GM23338 (cell line): ENCODE data around the gene CD84. TPM values are rescaled to one million over a fixed set of nuclear protein-coding genes. Genes with fewer than 3 reads are reported as not detected.
"Not testable (repeated sequence)": the region's sequence is repeated elsewhere in the genome, so short reads cannot be mapped to it uniquely, and the experiment has no call there.

Experiments
- ATAC-seq: fragments of 200-7000 bp; cut with Tn5 transposase; 3 replicates; pipeline ENCODE4 v1.9.1; 2020
- DNase-seq: peaks from one replicate; pipeline ENCODE4 v3.0.0-alpha.2; 2015; ENCODE audit warnings: low spot score
- H2AFZ ChIP-seq: fragments of 200-600 bp; sonication (generic); 2 replicates; pipeline ENCODE4 v1.8.0; 2016; ENCODE audit warnings: antibody characterized with exemption, mild to moderate bottlenecking, moderate library complexity
- H3F3A ChIP-seq: fragments of 200-600 bp; sonication (generic); replicated peaks from 2 replicates; pipeline ENCODE4 v1.8.0; 2017; ENCODE audit warnings: antibody characterized with exemption, mixed run types, low read depth
- H3K27ac ChIP-seq: fragments of 200-600 bp; sonication (generic); 2 replicates; pipeline ENCODE4 v1.6.1; 2016; ENCODE audit warnings: low read depth
- H3K27me3 ChIP-seq: fragments of 200-600 bp; sonication (generic); 2 replicates; pipeline ENCODE4 v1.8.0; 2016; ENCODE audit warnings: mild to moderate bottlenecking, mixed run types, moderate library complexity; ENCODE audit not compliant: insufficient read depth
- H3K36me3 ChIP-seq: fragments of 200-600 bp; sonication (generic); 2 replicates; pipeline ENCODE4 v1.8.0; 2016; ENCODE audit warnings: mild to moderate bottlenecking; ENCODE audit not compliant: insufficient read depth
- H3K4me1 ChIP-seq: fragments of 200-600 bp; sonication (generic); 2 replicates; pipeline ENCODE4 v1.8.0; 2016; ENCODE audit warnings: mild to moderate bottlenecking, moderate library complexity; ENCODE audit not compliant: insufficient read depth
- H3K4me2 ChIP-seq: fragments of 200-600 bp; sonication (generic); 2 replicates; pipeline ENCODE4 v1.7.1; 2017; ENCODE audit warnings: mixed run types
- H3K4me3 ChIP-seq: fragments of 200-600 bp; sonication (generic); 2 replicates; pipeline ENCODE4 v1.6.1; 2016; ENCODE audit warnings: mixed run types
- H3K79me2 ChIP-seq: fragments of 200-600 bp; sonication (generic); replicated peaks from 2 replicates; pipeline ENCODE4 v1.8.0; 2017; ENCODE audit warnings: mild to moderate bottlenecking; ENCODE audit not compliant: insufficient read depth
- H3K9me2 ChIP-seq: fragments of 200-600 bp; sonication (generic); 2 replicates; pipeline ENCODE4 v1.8.0; 2017; ENCODE audit not compliant: insufficient read depth
- H4K20me1 ChIP-seq: fragments of 200-600 bp; sonication (generic); replicated peaks from 2 replicates; pipeline ENCODE4 v1.8.0; 2017; ENCODE audit warnings: mild to moderate bottlenecking; ENCODE audit not compliant: insufficient read depth
- H3K27ac Mint-ChIP-seq: 2 replicates; pipeline ENCODE4 v1.8.0; 2020; ENCODE audit warnings: inconsistent platforms, mild to moderate bottlenecking, moderate library complexity, mixed read lengths
- H3K27me3 Mint-ChIP-seq: 3 replicates; pipeline ENCODE4 v1.8.0; 2022; ENCODE audit warnings: low read depth, mild to moderate bottlenecking, moderate library complexity, mixed read lengths, inconsistent platforms; ENCODE audit not compliant: insufficient read depth, poor library complexity
- H3K36me3 Mint-ChIP-seq: 3 replicates; pipeline ENCODE4 v1.8.0; 2021; ENCODE audit warnings: low read depth, mild to moderate bottlenecking, inconsistent platforms, moderate library complexity, mixed read lengths
- H3K4me1 Mint-ChIP-seq: 3 replicates; pipeline ENCODE4 v1.8.0; 2020; ENCODE audit warnings: mild to moderate bottlenecking, inconsistent platforms, mixed read lengths
- H3K4me3 Mint-ChIP-seq: 3 replicates; pipeline ENCODE4 v1.8.0; 2021; ENCODE audit warnings: moderate library complexity, mild to moderate bottlenecking, inconsistent platforms, mixed read lengths
- H3K9me3 Mint-ChIP-seq: 3 replicates; pipeline ENCODE4 v1.8.0; 2020; ENCODE audit warnings: moderate library complexity, mild to moderate bottlenecking, inconsistent platforms, mixed read lengths
- CTCF ChIP-seq, 2 experiments: fragments of 200-600 bp in 1 of 2; sonication (generic) in 1 of 2; conservative IDR thresholded peaks; 2 replicates each; pipeline versions ENCODE4 v1.5.1 to v1.6.1; 2016 to 2017; ENCODE audit warnings: antibody characterized with exemption in 2 of 2, low read depth in 2 of 2, mild to moderate bottlenecking in 2 of 2, moderate library complexity in 1 of 2
- JUNB ChIP-seq: IDR thresholded peaks from one replicate; pipeline ENCODE4 v1.6.1; 2016; ENCODE audit warnings: antibody characterized with exemption; ENCODE audit not compliant: unreplicated experiment
- POLR2AphosphoS5 ChIP-seq: IDR thresholded peaks from 2 replicates; pipeline ENCODE4 v1.6.1; 2016; ENCODE audit warnings: antibody characterized with exemption, low read depth
- REST ChIP-seq: IDR thresholded peaks from one replicate; pipeline ENCODE4 v1.6.1; 2018; ENCODE audit warnings: antibody characterized with exemption; ENCODE audit not compliant: unreplicated experiment
- STAT1 ChIP-seq: IDR thresholded peaks from one replicate; pipeline ENCODE4 v1.6.1; 2016; ENCODE audit warnings: antibody characterized with exemption; ENCODE audit not compliant: unreplicated experiment
- polyA plus RNA-seq: library from polyadenylated mRNA; unstranded; fragments of >200 nt; fragmentation: Nextera tagmentation; extraction: Ambion mirVana; gene quantifications from 2 replicates; pipeline ENCODE4 v1.2.1, GENCODE V29; 2016
- total RNA-seq: library from RNA; depleted of rRNA; stranded (reverse); fragments of >200 nt; shearing (Covaris generic); gene quantifications from 2 replicates; pipeline ENCODE4 v1.2.3, GENCODE V29; 2014

The CD84 gene
- total and polyA plus RNA-seq, 2 experiments from 2014 or later = not detected

GRCh38 chr1:160531809-160532556 is 47.3 kb downstream of the CD84 start:
- not testable (repeated sequence) for H2AFZ ChIP-seq, H3K4me3 Mint-ChIP-seq, H3K4me1 Mint-ChIP-seq, ATAC-seq, H3K4me2 ChIP-seq, H3K4me3 ChIP-seq, H3K27ac ChIP-seq, H3K27me3 ChIP-seq, H3K36me3 ChIP-seq, H3K79me2 ChIP-seq, H4K20me1 ChIP-seq, DNase-seq, H3K9me2 ChIP-seq, H3K27ac Mint-ChIP-seq, H3K27me3 Mint-ChIP-seq, H3K4me1 ChIP-seq, H3F3A ChIP-seq
- Mint-ChIP-seq H3K36me3 (peaks cover 21% of the 10 kb centered on the region; the same call in 2 of the 3 replicates), H3K9me3 (peaks cover 45% of the 10 kb centered on the region)

- not testable (repeated sequence) for H3K4me2 ChIP-seq, H4K20me1 ChIP-seq, H3K9me2 ChIP-seq, H3K27ac Mint-ChIP-seq, H3K36me3 ChIP-seq, H3K79me2 ChIP-seq, ATAC-seq, H3K27ac ChIP-seq, H3F3A ChIP-seq, H3K4me1 Mint-ChIP-seq, H3K4me3 Mint-ChIP-seq, H3K27me3 Mint-ChIP-seq, H3K4me1 ChIP-seq, H3K27me3 ChIP-seq, H3K4me3 ChIP-seq
- H2AFZ ChIP-seq = peak overlapping the region; percentile 52
- peaks cover 19% of the 10 kb centered on the region; the same call in 2 of the 3 replicates for H3K36me3 Mint-ChIP-seq
- DNase-seq = peak; percentile 14
- H3K9me3 Mint-ChIP-seq = peaks cover 47% of the 10 kb centered on the region
Measured at GRCh38 chr1:160529401-160529952, 49.8 kb downstream of the CD84 start.

- not testable (repeated sequence) for H3K4me3 Mint-ChIP-seq, H2AFZ ChIP-seq, H3F3A ChIP-seq, H3K27me3 Mint-ChIP-seq, H3K27me3 ChIP-seq, H3K4me2 ChIP-seq, H3K4me3 ChIP-seq, H3K36me3 ChIP-seq, H3K27ac ChIP-seq, H3K27ac Mint-ChIP-seq, H3K36me3 Mint-ChIP-seq, DNase-seq, H3K9me2 ChIP-seq, ATAC-seq, H3K79me2 ChIP-seq, H4K20me1 ChIP-seq
- peaks cover 10% of the 10 kb centered on the region; the same call in 2 of the 3 replicates for H3K9me3 Mint-ChIP-seq
- peaks cover 26% of the 10 kb centered on the region for H3K4me1 ChIP-seq
- H3K4me1 Mint-ChIP-seq = peaks cover 27% of the 10 kb centered on the region
Measured at GRCh38 chr1:160523789-160524188, 55.5 kb downstream of the CD84 start.

GRCh38 chr1:160522622-160523345 is 56.5 kb downstream of the CD84 start, which contains the start of gene SLAMF6:
Gene SLAMF6 (minus strand): TSS chr1:160523255. CDS start chr1:160523192, 63 bp downstream.
- no peaks in the 10 kb centered on the region for H3F3A ChIP-seq
- no peak for ATAC-seq
- H3K27ac ChIP-seq = no peak within 1 kb of the TSS

More at GRCh38 chr1:160522622-160523345, 56.5 kb downstream of the CD84 start, which contains the start of gene SLAMF6:
- H3K9me2 ChIP-seq = no peaks in the 10 kb centered on the region
- H3K36me3 ChIP-seq = no peaks in the 10 kb centered on the region
- Mint-ChIP-seq H3K9me3 (peaks cover 13% of the 10 kb centered on the region; the same call in 2 of the 3 replicates), H3K36me3 (no peaks in the 10 kb centered on the region), H3K27ac (no peak within 1 kb of the TSS), H3K4me3 (no peak within 1 kb of the TSS), H3K4me1 (peaks cover 27% of the 10 kb centered on the region), H3K27me3 (peaks cover 5% of the 10 kb centered on the region)
- no peaks in the 10 kb centered on the region for H4K20me1 ChIP-seq
- H2AFZ ChIP-seq = no peak within 1 kb of the TSS; the same call in 1 of the 2 replicates
- H3K4me1 ChIP-seq = peaks cover 26% of the 10 kb centered on the region
- no peaks in the 10 kb centered on the region for H3K79me2 ChIP-seq
- H3K4me2 ChIP-seq = no peak within 1 kb of the TSS
- H3K27me3 ChIP-seq = no peaks in the 10 kb centered on the region
- TF ChIP-seq CTCF (conservative IDR thresholded peaks at IDR 0.05; ENCODE audit: low read depth in 2 of 2) (no peak), POLR2AphosphoS5 (no peak), JUNB (no peak), STAT1 (no peak), REST (no peak)
- no peak for DNase-seq
- H3K4me3 ChIP-seq = no peak within 1 kb of the TSS
